ENCODE results near the gene NBAS. TPM values are rescaled to one million over a fixed set of nuclear protein-coding genes. Genes with fewer than 3 reads are reported as not detected.
A peak's percentile ranks its signal among the peaks of the same experiment; 100 is the strongest.

NBAS gene
- polyA plus RNA-seq, 2 of the 4 experiments (the other 2 are of a cell fraction): 16.7 to 34.9 TPM

GRCh38 chr2:15230599-15231192, 330.4 kb downstream of the NBAS start:
- H3K4me1 ChIP-seq: no peaks in the 10 kb centered on the region
- no peak overlapping the region for H3K4me2 ChIP-seq
- ChIA-PET CTCF (interaction anchor here (0.6 kb wide), 1 partner anchor 98 kb away, joined by 3 read pairs; no protein-coding TSS in a partner anchor), POLR2A (no interaction called here)
- WGBS (ENCODE audit: missing lambda C conversion rate): 91% methylated on average over 7 of the region's 7 CpGs
- no peak overlapping the region for H3K27ac ChIP-seq
- TF ChIP-seq POLR2A (IDR thresholded peaks at IDR 0.05; ENCODE audit: low read length): no peak
- no peak for TF ChIP-seq SREBF2 (IDR thresholded peaks at IDR 0.05)
- TF ChIP-seq EHMT2 (IDR thresholded peaks at IDR 0.05; ENCODE audit: low read depth): no peak
- TF ChIP-seq RFX5 (IDR thresholded peaks at IDR 0.05): no peak
- TF ChIP-seq ZNF302 (CRISPR knock-in tag; IDR thresholded peaks at IDR 0.05): no peak
- no peak for TF ChIP-seq EP300 (IDR thresholded peaks at IDR 0.05)
- TF ChIP-seq HOXB13 (CRISPR knock-in tag; IDR thresholded peaks at IDR 0.05; ENCODE audit: low read depth): no peak
- no peak for TF ChIP-seq EHF (CRISPR knock-in tag; IDR thresholded peaks at IDR 0.05)
- no peak for TF ChIP-seq MAX (IDR thresholded peaks at IDR 0.05)
- no peak for TF ChIP-seq TFCP2L1 (CRISPR knock-in tag; IDR thresholded peaks at IDR 0.05)
- no peak for TF ChIP-seq CTCF (IDR thresholded peaks at IDR 0.05)
- no peak for TF ChIP-seq ZFP36 (IDR thresholded peaks at IDR 0.05; ENCODE audit: borderline replicate concordance, partially characterized antibody)
- H3K9me3 ChIP-seq: no peaks in the 10 kb centered on the region
- FAIRE-seq: no peak
- no peak for DNase-seq (ENCODE audit: low read depth in 1 of 2, low spot score in 1 of 2)
- ATAC-seq: peak; percentile 54 to 55; a peak in 5 of 6 replicates
- H3K4me3 ChIP-seq: no peak overlapping the region

GRCh38 chr2:15226661-15227060, 334.5 kb downstream of the NBAS start:
- ChIA-PET POLR2A (no interaction called here), CTCF (no interaction called here)
- Histone ChIP-seq H3K9me3 (no peaks in the 10 kb centered on the region), H3K4me3 (no peak overlapping the region), H3K4me1 (no peaks in the 10 kb centered on the region), H3K27ac (no peak overlapping the region), H3K4me2 (no peak overlapping the region)
- DNase-seq (ENCODE audit: low read depth in 1 of 2, low spot score in 1 of 2) (no peak), ATAC-seq (no peak), FAIRE-seq (no peak)
- WGBS (ENCODE audit: missing lambda C conversion rate): 92% methylated on average over 2 of the region's 2 CpGs
- TF ChIP-seq ZSCAN20 (CRISPR knock-in tag; IDR thresholded peaks at IDR 0.05) (no peak), EP300 (IDR thresholded peaks at IDR 0.05) (no peak), HDAC2 (IDR thresholded peaks at IDR 0.05) (no peak), PBX3 (IDR thresholded peaks at IDR 0.05) (no peak), GATA3 (IDR thresholded peaks at IDR 0.05; ENCODE audit: borderline replicate concordance) (no peak)

GRCh38 chr2:15225131-15225530, 336.0 kb downstream of the NBAS start:
- H3K4me2 ChIP-seq: no peak overlapping the region
- no peaks in the 10 kb centered on the region for H3K9me3 ChIP-seq
- FAIRE-seq (no peak), ATAC-seq (no peak), DNase-seq (ENCODE audit: low read depth in 1 of 2, low spot score in 1 of 2) (no peak)
- 90% methylated on average over 4 of the region's 4 CpGs for WGBS (ENCODE audit: missing lambda C conversion rate)
- no peak overlapping the region for H3K4me3 ChIP-seq
- no peak overlapping the region for H3K27ac ChIP-seq
- ChIA-PET POLR2A (no interaction called here), CTCF (no interaction called here)
- no peaks in the 10 kb centered on the region for H3K4me1 ChIP-seq
- TF ChIP-seq E2F6 (IDR thresholded peaks at IDR 0.05; ENCODE audit: borderline replicate concordance, low read depth) (no peak), KDM5A (IDR thresholded peaks at IDR 0.05) (no peak), PHF8 (IDR thresholded peaks at IDR 0.05; ENCODE audit: borderline replicate concordance, low read depth) (no peak), POLR2A (IDR thresholded peaks at IDR 0.05; ENCODE audit: low read length) (no peak), ATOH8 (CRISPR knock-in tag; IDR thresholded peaks at IDR 0.05; ENCODE audit: low read depth) (no peak), USF2 (IDR thresholded peaks at IDR 0.05) (no peak), RCOR1 (IDR thresholded peaks at IDR 0.05; ENCODE audit: low read depth, low read length) (no peak), FOXS1 (CRISPR knock-in tag; IDR thresholded peaks at IDR 0.05) (no peak), EHMT2 (IDR thresholded peaks at IDR 0.05; ENCODE audit: low read depth) (no peak), ZNF302 (CRISPR knock-in tag; IDR thresholded peaks at IDR 0.05) (no peak), MAZ (IDR thresholded peaks at IDR 0.05; ENCODE audit: borderline replicate concordance, low read depth, low read length) (no peak), MAFK (IDR thresholded peaks at IDR 0.05; ENCODE audit: partially characterized antibody) (no peak), ELK1 (IDR thresholded peaks at IDR 0.05; ENCODE audit: low read depth, low read length) (no peak), EHF (CRISPR knock-in tag; IDR thresholded peaks at IDR 0.05) (no peak), GATA3 (IDR thresholded peaks at IDR 0.05; ENCODE audit: borderline replicate concordance) (no peak), HOXB13 (CRISPR knock-in tag; IDR thresholded peaks at IDR 0.05; ENCODE audit: low read depth) (no peak)

Data from A549 (cell line).